LNCAP (cell line): Measurements from ENCODE around the gene CNTRL.

Experiments
- CTCF ChIP-seq: fragments of 450-650 bp; IDR thresholded peaks from 2 replicates; pipeline ENCODE4 v1.5.1; 2017; ENCODE audit warnings: mild to moderate bottlenecking

Gene CNTRL

GRCh38 chr9:121140162-121140561 lies 65.4 kb downstream of the CNTRL start:
- TF ChIP-seq CTCF, result no peak

GRCh38 chr9:121141306-121141705 lies 66.6 kb downstream of the CNTRL start:
- no peak for TF ChIP-seq CTCF

GRCh38 chr9:121141706-121142105 lies 67.0 kb downstream of the CNTRL start:
- no peak for TF ChIP-seq CTCF

GRCh38 chr9:121143771-121144170 lies 69.0 kb downstream of the CNTRL start:
- TF ChIP-seq CTCF, result no peak

GRCh38 chr9:121144482-121144881 lies 69.7 kb downstream of the CNTRL start:
- TF ChIP-seq CTCF, result no peak

GRCh38 chr9:121150188-121150587 lies 75.4 kb downstream of the CNTRL start:
- no peak for TF ChIP-seq CTCF

GRCh38 chr9:121153642-121154041 lies 78.9 kb downstream of the CNTRL start:
- no peak for TF ChIP-seq CTCF

- no peak for TF ChIP-seq CTCF
Observed at GRCh38 chr9:121154782-121155181, 80.0 kb downstream of the CNTRL start.
